Retinal pigment epithelial cell (primary cell): ENCODE data around the gene LCMT1.
A peak's percentile ranks its signal among the peaks of the same experiment; 100 is the strongest.
"Not testable (repeated sequence)": the region's sequence is repeated elsewhere in the genome, so short reads cannot be mapped to it uniquely, and the experiment has no call there.

ENCODE experiments used
- DNase-seq: peaks from one replicate; pipeline ENCODE4 v3.0.0-alpha.2; 2010; ENCODE audit warnings: low read depth
- H3K4me3 ChIP-seq: 2 replicates; pipeline ENCODE4 v1.5.1; 2011; ENCODE audit warnings: mild to moderate bottlenecking, low read length, control low read depth, moderate library complexity
- CTCF ChIP-seq: conservative IDR thresholded peaks from 2 replicates; pipeline ENCODE4 v1.5.1; 2011; ENCODE audit warnings: low read depth, low read length, control low read depth, inconsistent platforms

LCMT1 gene

GRCh38 chr16:25109643-25110042, 1.9 kb upstream of the LCMT1 start:
- TF ChIP-seq CTCF, result no peak
- DNase-seq, result peak; percentile 77
- H3K4me3 ChIP-seq, result no peak overlapping the region

GRCh38 chr16:25110387-25110947, 1.1 kb upstream of the LCMT1 start:
- H3K4me3 ChIP-seq, result peak overlapping the region; percentile 76
- DNase-seq, result no peak
- TF ChIP-seq CTCF, result no peak

- DNase-seq, result no peak
- TF ChIP-seq CTCF, result no peak
- no peak overlapping the region for H3K4me3 ChIP-seq
Measured at GRCh38 chr16:25114121-25114520, 2.6 kb downstream of the LCMT1 start.

GRCh38 chr16:25118851-25119578, 7.5 kb downstream of the LCMT1 start:
- H3K4me3 ChIP-seq, result no peak overlapping the region
- DNase-seq, result no peak
- no peak for TF ChIP-seq CTCF

GRCh38 chr16:25121824-25122600, 10.5 kb downstream of the LCMT1 start:
- no peak for DNase-seq
- no peak for TF ChIP-seq CTCF

GRCh38 chr16:25124503-25124902, 13.0 kb downstream of the LCMT1 start:
- no peak overlapping the region for H3K4me3 ChIP-seq
- no peak for DNase-seq
- no peak for TF ChIP-seq CTCF

More at GRCh38 chr16:25121824-25122600, 10.5 kb downstream of the LCMT1 start:
- H3K4me3 ChIP-seq, result no peak overlapping the region

GRCh38 chr16:25126086-25126666, 14.6 kb downstream of the LCMT1 start:
- not testable (repeated sequence) for H3K4me3 ChIP-seq, DNase-seq
